Stimulated activated CD8-positive, alpha-beta memory T cell treated with anti-CD3 and anti-CD28 coated beads, Interleukin-2, amount 100 ng/mL, for 1 hour (primary cell): ENCODE data around the gene CMTM3.
"Not testable (repeated sequence)": the region's sequence is repeated elsewhere in the genome, so short reads cannot be mapped to it uniquely, and the experiment has no call there.

Experiments
- DNase-seq, 2 donors: peaks; one replicate each; pipeline ENCODE4 v3.0.0-alpha.2; 2020; ENCODE audit warnings: low read depth in 2 of 2

The CMTM3 gene

DNA sequence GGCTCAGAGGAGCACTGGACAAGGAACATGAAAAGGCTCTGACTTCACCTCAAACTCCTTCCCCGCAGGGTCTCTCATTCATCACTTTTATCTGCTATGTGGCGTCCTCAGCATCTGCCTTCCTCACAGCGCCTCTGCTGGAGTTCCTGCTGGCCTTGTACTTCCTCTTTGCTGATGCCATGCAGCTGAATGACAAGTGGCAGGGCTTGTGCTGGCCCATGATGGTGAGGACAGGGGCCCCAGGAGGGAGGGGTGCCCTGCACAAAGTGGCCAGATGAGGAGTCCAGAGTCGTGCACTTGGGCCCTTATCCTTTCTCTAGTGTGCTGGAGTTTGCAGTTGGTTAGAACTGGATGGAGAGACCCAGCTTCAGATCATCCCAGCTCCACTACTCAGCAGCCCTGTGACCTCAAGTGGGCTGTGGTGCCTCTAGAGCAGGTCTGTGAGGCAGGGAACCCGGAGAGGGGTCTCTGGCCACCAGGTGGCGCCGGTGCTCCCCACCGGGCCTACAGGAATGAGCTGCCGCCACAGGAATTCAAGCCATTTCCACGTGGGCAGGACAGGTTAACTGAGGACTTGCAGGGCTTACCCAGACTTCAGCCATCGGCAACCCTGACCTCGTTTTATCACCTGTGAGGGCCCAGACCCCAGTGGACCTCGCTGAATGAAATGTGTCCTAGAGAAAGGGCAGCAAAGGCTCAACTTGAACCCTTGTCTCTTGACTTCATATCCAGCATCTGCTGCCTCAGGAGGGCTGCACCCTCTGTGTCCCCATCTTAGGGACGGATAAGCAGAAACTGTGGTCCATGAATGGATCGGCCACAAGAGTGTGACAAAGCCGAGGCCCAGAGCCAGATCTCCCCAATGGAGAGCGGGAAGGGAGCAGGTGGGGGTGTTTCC lies 4.0 kb downstream of the CMTM3 start:
- peak; percentile 65 to 68 for DNase-seq

GRCh38 chr16:66609139-66609510 lies 4.6 kb downstream of the CMTM3 start:
- DNase-seq = no peak

DNA sequence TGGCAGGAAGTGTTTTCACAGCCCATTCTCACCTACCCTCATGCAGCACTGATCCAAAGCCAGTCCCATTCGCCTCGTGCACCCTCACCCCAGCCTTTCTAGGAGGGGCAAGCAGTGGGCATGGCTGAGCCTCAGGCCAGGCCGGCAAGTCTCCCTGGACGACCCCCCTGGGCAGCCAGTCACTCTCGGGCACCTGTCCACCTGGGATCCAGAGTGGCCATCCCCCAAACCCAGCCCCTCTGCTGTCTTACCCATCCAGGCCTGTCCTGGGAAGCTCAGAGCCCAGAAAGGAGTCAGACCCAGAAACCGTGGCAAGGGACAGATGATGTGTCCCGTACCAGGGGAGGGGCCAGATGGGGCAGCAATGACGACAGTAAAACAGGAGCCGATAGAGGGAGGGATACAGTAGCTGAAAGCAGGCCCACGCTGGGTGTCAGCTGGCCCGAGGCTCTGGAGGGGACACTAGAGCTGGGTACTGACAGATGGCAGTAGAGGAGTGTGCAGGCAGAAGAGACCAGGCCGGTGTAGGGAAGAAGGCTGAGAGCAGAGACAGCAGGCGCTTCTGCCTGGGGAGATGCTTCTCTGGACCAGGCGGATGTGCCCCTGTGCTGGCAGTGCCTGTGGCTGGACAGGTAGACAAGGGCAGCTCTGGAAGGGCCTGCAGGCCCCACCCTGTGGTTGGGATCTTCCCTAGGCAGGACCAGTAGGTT lies 5.8 kb downstream of the CMTM3 start:
- no peak for DNase-seq

DNA sequence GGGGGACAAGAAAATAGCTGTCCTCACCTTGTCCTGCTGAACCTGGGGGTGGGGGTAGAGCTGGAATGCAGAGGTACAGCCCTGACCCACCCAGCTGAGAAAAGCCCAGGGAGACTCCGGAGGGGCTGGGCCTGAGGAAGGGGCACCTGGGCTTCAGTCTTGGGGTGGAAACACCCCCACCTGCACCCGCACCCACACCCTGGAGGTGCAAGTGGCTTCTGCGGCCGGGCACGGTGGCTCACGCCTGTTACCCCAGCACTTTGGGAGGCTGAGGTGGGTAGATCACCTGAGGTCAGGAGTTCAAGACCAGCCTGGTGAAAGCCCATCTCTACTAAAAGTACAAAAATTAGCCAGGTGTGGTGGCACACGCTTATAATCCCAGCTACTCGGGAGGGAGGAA lies 7.4 kb downstream of the CMTM3 start:
- not testable (repeated sequence) for DNase-seq

GRCh38 chr16:66612422-66612821 lies 7.9 kb downstream of the CMTM3 start:
- no peak for DNase-seq

- no peak for DNase-seq
Observed at GRCh38 chr16:66614161-66614802, 9.8 kb downstream of the CMTM3 start.

- DNase-seq = no peak
Observed at GRCh38 chr16:66616169-66616568, 11.7 kb downstream of the CMTM3 start.

GRCh38 chr16:66616592-66616991 lies 12.1 kb downstream of the CMTM3 start:
- DNase-seq = no peak

- no peak for DNase-seq
Observed at GRCh38 chr16:66617010-66617434, 12.5 kb downstream of the CMTM3 start.

DNA sequence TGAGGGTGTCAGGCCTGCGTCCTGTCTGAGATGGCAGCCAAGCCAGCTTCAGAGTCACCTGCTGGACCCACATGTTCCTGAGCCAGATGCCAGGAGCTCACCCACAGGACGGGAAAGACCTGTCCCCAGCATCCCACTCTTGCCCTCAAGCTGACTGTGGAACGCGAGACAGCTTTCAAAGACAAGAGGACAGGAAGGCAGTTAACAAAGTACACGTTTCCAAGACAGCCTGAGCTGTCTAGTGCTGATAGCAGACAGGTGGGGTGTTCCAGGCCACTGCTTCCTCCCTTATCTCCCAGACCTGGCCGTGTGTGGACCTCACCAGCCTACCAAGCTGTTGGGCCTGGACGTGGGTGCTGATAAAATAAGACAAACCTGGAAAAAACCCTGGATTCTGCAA lies 13.2 kb downstream of the CMTM3 start:
- DNase-seq = no peak

- DNase-seq = no peak
Observed at GRCh38 chr16:66618588-66619375, 14.3 kb downstream of the CMTM3 start.

DNA sequence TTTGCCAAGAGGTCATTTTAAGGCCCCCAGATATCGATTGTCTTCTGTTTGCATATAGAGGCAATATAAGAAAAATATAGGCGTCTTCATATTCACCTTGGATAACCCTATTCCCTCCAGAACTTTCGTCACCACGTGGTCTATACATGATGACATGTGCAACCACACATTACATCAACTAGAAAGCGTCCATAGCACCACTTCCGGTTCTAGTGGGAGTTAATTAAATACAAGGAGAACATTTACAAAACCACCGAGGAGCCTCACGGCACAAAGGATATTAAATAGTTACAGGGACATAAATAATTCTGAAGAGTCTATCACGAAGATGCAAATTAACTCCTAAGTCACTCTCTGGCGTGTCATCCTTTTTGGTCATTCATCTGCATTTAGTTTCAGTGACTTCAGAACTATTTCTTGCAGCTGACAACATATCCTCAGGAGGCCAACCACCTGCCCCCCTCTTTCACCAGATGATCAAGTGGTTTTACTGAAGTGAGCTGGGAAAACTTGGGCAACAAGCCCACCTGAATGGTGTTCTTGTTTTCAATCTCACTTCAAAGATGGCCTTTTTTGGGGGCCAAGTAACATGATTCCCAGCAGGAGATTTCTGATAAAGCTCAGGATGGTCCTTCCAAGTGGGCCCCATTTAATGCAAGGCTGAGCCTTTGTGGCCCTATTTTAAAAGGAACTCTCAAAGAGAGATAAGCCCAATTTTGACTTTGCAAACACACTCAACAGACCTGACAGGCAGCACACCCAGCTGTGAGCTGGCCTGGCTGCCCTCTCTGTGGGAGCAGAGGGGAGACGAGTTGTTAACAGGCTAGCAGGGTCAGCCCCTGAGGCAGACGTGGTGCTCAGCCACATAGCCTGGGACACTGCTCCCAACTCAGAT lies 15.3 kb downstream of the CMTM3 start:
- DNase-seq = no peak

GRCh38 chr16:66620429-66620795 lies 15.9 kb downstream of the CMTM3 start:
- DNase-seq = no peak

- no peak for DNase-seq
Observed at GRCh38 chr16:66621973-66622372, 17.5 kb downstream of the CMTM3 start.

GRCh38 chr16:66622863-66623262 lies 18.4 kb downstream of the CMTM3 start:
- no peak for DNase-seq

DNA sequence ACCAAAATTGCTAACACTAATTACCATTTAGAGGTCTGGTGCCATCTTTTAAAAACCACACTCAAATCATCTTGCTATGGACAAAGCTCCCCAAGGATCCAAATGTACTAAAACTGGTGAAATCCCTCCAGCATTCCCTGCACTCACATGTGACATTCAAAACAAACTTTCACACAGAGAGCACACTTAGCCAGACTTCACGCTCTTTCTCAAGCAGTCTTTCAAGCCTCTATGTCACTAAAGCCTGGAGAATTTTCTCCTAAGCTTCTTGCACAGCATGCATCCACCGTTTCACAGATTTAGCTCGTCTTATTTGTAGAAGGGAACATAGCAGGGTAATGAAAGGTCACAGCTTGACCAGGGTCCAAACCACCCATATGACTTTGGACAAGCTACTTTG lies 19.3 kb downstream of the CMTM3 start:
- no peak for DNase-seq

GRCh38 chr16:66627611-66628378 lies 23.3 kb downstream of the CMTM3 start:
- not testable (repeated sequence) for DNase-seq

- DNase-seq = no peak
Observed at GRCh38 chr16:66629856-66630255, 25.4 kb downstream of the CMTM3 start.

DNA sequence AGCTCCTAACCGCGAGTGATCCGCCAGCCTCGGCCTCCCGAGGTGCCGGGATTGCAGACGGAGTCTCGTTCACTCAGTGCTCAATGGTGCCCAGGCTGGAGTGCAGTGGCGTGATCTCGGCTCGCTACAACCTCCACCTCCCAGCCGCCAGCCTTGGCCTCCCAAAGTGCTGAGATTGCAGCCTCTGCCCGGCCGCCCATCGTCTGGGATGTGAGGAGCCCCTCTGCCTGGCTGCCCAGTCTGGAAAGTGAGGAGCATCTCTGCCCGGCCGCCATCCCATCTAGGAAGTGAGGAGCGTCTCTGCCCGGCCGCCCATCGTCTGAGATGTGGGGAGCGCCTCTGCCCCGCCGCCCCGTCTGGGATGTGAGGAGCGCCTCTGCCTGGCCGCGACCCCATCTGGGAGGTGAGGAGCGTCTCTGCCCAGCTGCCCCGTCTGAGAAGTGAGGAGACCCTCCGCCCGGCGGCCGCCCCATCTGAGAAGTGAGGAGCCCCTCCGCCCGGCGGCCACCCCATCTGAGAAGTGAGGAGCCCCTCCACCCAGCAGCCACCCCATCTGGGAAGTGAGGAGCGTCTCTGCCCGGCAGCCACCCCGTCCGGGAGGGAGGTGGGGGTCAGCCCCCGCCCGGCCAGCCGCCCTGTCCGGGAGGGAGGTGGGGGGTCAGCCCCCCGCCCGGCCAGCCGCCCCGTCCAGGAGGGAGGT lies 26.2 kb downstream of the CMTM3 start:
- not testable (repeated sequence) for DNase-seq
